ENCODE results near the gene POTEH.
"Not testable (repeated sequence)": the region's sequence is repeated elsewhere in the genome, so short reads cannot be mapped to it uniquely, and the experiment has no call there.

Gene POTEH

GRCh38 chr22:15689749-15690125 is at the start of gene POTEH:
POTEH (plus strand) TSS chr22:15690026; CDS start chr22:15690078, 52 bp downstream.
- not testable (repeated sequence) for DNase-seq

- not testable (repeated sequence) for DNase-seq
Measured at GRCh38 chr22:15642288-15642861, 47.5 kb upstream of the POTEH start.

GRCh38 chr22:15651954-15652353 is 37.9 kb upstream of the POTEH start:
- not testable (repeated sequence) for DNase-seq

- DNase-seq = not testable (repeated sequence)
Measured at GRCh38 chr22:15652738-15653137, 37.1 kb upstream of the POTEH start.

- not testable (repeated sequence) for DNase-seq
Measured at GRCh38 chr22:15653241-15653640, 36.6 kb upstream of the POTEH start.

- DNase-seq = not testable (repeated sequence)
Measured at GRCh38 chr22:15661102-15661501, 28.7 kb upstream of the POTEH start.

GRCh38 chr22:15664682-15665081 is 25.1 kb upstream of the POTEH start:
- DNase-seq = not testable (repeated sequence)

- not testable (repeated sequence) for DNase-seq
Measured at GRCh38 chr22:15665478-15665877, 24.3 kb upstream of the POTEH start.

- DNase-seq = not testable (repeated sequence)
Measured at GRCh38 chr22:15669430-15669829, 20.4 kb upstream of the POTEH start.

GRCh38 chr22:15679702-15680101 is 10.1 kb upstream of the POTEH start:
- DNase-seq = not testable (repeated sequence)

GRCh38 chr22:15684115-15684514 is 5.7 kb upstream of the POTEH start:
- not testable (repeated sequence) for DNase-seq

- DNase-seq = not testable (repeated sequence)
Measured at GRCh38 chr22:15684695-15685094, 5.1 kb upstream of the POTEH start.

- not testable (repeated sequence) for DNase-seq
Measured at GRCh38 chr22:15685641-15686040, 4.2 kb upstream of the POTEH start.

GRCh38 chr22:15687086-15687485 is 2.7 kb upstream of the POTEH start:
- DNase-seq = not testable (repeated sequence)

GRCh38 chr22:15687676-15688075 is 2.1 kb upstream of the POTEH start:
- DNase-seq = not testable (repeated sequence)

GRCh38 chr22:15688090-15688489 is 1.7 kb upstream of the POTEH start:
- not testable (repeated sequence) for DNase-seq

GRCh38 chr22:15689012-15689748 is 646 bp upstream of the POTEH start:
- not testable (repeated sequence) for DNase-seq

- DNase-seq = not testable (repeated sequence)
Measured at GRCh38 chr22:15713600-15713999, 23.8 kb downstream of the POTEH start.

GRCh38 chr22:15714125-15714524 is 24.3 kb downstream of the POTEH start:
- DNase-seq = not testable (repeated sequence)

- not testable (repeated sequence) for DNase-seq
Measured at GRCh38 chr22:15721884-15722283, 32.1 kb downstream of the POTEH start.

- not testable (repeated sequence) for DNase-seq
Measured at GRCh38 chr22:15729209-15729917, 39.5 kb downstream of the POTEH start.

GRCh38 chr22:15731023-15731422 is 41.2 kb downstream of the POTEH start:
- not testable (repeated sequence) for DNase-seq

GRCh38 chr22:15734411-15734810 is 44.6 kb downstream of the POTEH start:
- DNase-seq = not testable (repeated sequence)

Measured in CD4-positive, alpha-beta T cell treated with Interleukin-4 for 4 hours (primary cell).